ENCODE measurements around the gene DNAJB5.

Gene DNAJB5

GRCh38 chr9:34988218-34989002 is 1.1 kb upstream of the DNAJB5 start:
- peak overlapping the region; percentile 92 for H3K9ac ChIP-seq (ENCODE audit: low read depth, low read length, poor library complexity, severe bottlenecking)

GRCh38 chr9:34989946-34990635 is 546 bp downstream of the DNAJB5 start:
- no peaks in the 10 kb centered on the region for H3K9me3 ChIP-seq (ENCODE audit: insufficient read depth, low read depth, low read length)
- peaks cover 7% of the 10 kb centered on the region; the same call in 1 of the 2 replicates for H3K79me2 ChIP-seq (ENCODE audit: insufficient read depth, low read length)
- peak overlapping the region; percentile 82 for H3K4me3 ChIP-seq (ENCODE audit: low read length, poor library complexity, severe bottlenecking)
- H3K4me2 ChIP-seq (ENCODE audit: low read depth, low read length, poor library complexity, severe bottlenecking), result peak overlapping the region; percentile 86
- H3K27me3 ChIP-seq (ENCODE audit: insufficient read depth, low read length, poor library complexity, severe bottlenecking), result no peaks in the 10 kb centered on the region
- TF ChIP-seq EZH2phosphoT487 (IDR thresholded peaks at IDR 0.05; ENCODE audit: borderline replicate concordance) (no peak), CTCF (conservative IDR thresholded peaks at IDR 0.05; ENCODE audit: low read length) (no peak)
- H2AFZ ChIP-seq (ENCODE audit: low read length), result peak overlapping the region; percentile 79
- H3K9me2 ChIP-seq (replicated peaks; ENCODE audit: low read depth, low read length), result no peaks in the 10 kb centered on the region
- no peaks in the 10 kb centered on the region for H3K36me3 ChIP-seq (ENCODE audit: insufficient read depth, low read length)
- no peaks in the 10 kb centered on the region for H4K20me1 ChIP-seq (ENCODE audit: insufficient read depth, low read length, poor library complexity, severe bottlenecking)
- peaks cover 64% of the 10 kb centered on the region for H3K4me1 ChIP-seq (ENCODE audit: insufficient read depth, low read length, poor library complexity, severe bottlenecking)
- H3K9ac ChIP-seq (ENCODE audit: low read depth, low read length, poor library complexity, severe bottlenecking), result peak overlapping the region; percentile 79
- no peaks in the 10 kb centered on the region for H3F3A ChIP-seq (ENCODE audit: low read depth)

More at GRCh38 chr9:34988218-34989002, 1.1 kb upstream of the DNAJB5 start:
- Histone ChIP-seq H2AFZ (ENCODE audit: low read length) (peak overlapping the region; percentile 84), H3K27me3 (ENCODE audit: insufficient read depth, low read length, poor library complexity, severe bottlenecking) (no peaks in the 10 kb centered on the region), H3F3A (ENCODE audit: low read depth) (no peaks in the 10 kb centered on the region), H3K9me2 (replicated peaks; ENCODE audit: low read depth, low read length) (no peaks in the 10 kb centered on the region), H3K79me2 (ENCODE audit: insufficient read depth, low read length) (peaks cover 7% of the 10 kb centered on the region; the same call in 1 of the 2 replicates), H3K4me2 (ENCODE audit: low read depth, low read length, poor library complexity, severe bottlenecking) (peak overlapping the region; percentile 84), H3K4me1 (ENCODE audit: insufficient read depth, low read length, poor library complexity, severe bottlenecking) (peaks cover 53% of the 10 kb centered on the region), H3K36me3 (ENCODE audit: insufficient read depth, low read length) (no peaks in the 10 kb centered on the region), H4K20me1 (ENCODE audit: insufficient read depth, low read length, poor library complexity, severe bottlenecking) (no peaks in the 10 kb centered on the region), H3K4me3 (ENCODE audit: low read length, poor library complexity, severe bottlenecking) (peak overlapping the region; percentile 82), H3K9me3 (ENCODE audit: insufficient read depth, low read depth, low read length) (no peaks in the 10 kb centered on the region)
- TF ChIP-seq EZH2phosphoT487 (IDR thresholded peaks at IDR 0.05; ENCODE audit: borderline replicate concordance) (no peak), CTCF (conservative IDR thresholded peaks at IDR 0.05; ENCODE audit: low read length) (no peak; the same call in 1 of the 2 replicates)

GRCh38 chr9:34990908-34991606 is 1.5 kb downstream of the DNAJB5 start:
- Histone ChIP-seq H3K79me2 (ENCODE audit: insufficient read depth, low read length) (peaks cover 7% of the 10 kb centered on the region; the same call in 1 of the 2 replicates), H3K27me3 (ENCODE audit: insufficient read depth, low read length, poor library complexity, severe bottlenecking) (no peaks in the 10 kb centered on the region), H3K36me3 (ENCODE audit: insufficient read depth, low read length) (no peaks in the 10 kb centered on the region), H3K4me1 (ENCODE audit: insufficient read depth, low read length, poor library complexity, severe bottlenecking) (peaks cover 72% of the 10 kb centered on the region), H3K4me3 (ENCODE audit: low read length, poor library complexity, severe bottlenecking) (peak overlapping the region; percentile 82), H3K9ac (ENCODE audit: low read depth, low read length, poor library complexity, severe bottlenecking) (peak overlapping the region; percentile 79), H3K9me2 (replicated peaks; ENCODE audit: low read depth, low read length) (no peaks in the 10 kb centered on the region), H2AFZ (ENCODE audit: low read length) (no peak overlapping the region), H4K20me1 (ENCODE audit: insufficient read depth, low read length, poor library complexity, severe bottlenecking) (no peaks in the 10 kb centered on the region), H3F3A (ENCODE audit: low read depth) (no peaks in the 10 kb centered on the region), H3K4me2 (ENCODE audit: low read depth, low read length, poor library complexity, severe bottlenecking) (peak overlapping the region; percentile 86), H3K9me3 (ENCODE audit: insufficient read depth, low read depth, low read length) (no peaks in the 10 kb centered on the region)
- no peak for TF ChIP-seq CTCF (conservative IDR thresholded peaks at IDR 0.05; ENCODE audit: low read length)
- no peak for TF ChIP-seq EZH2phosphoT487 (IDR thresholded peaks at IDR 0.05; ENCODE audit: borderline replicate concordance)
